ENCODE measurements around the gene C12orf57. TPM values are rescaled to one million over a fixed set of nuclear protein-coding genes. Genes with fewer than 3 reads are reported as not detected.

C12orf57 gene
- total and polyA plus RNA-seq, 2 of the 13 experiments (the other 11 are each of a cell fraction or from before 2014, with no cell fraction given): 84.0 to 287 TPM

DNA sequence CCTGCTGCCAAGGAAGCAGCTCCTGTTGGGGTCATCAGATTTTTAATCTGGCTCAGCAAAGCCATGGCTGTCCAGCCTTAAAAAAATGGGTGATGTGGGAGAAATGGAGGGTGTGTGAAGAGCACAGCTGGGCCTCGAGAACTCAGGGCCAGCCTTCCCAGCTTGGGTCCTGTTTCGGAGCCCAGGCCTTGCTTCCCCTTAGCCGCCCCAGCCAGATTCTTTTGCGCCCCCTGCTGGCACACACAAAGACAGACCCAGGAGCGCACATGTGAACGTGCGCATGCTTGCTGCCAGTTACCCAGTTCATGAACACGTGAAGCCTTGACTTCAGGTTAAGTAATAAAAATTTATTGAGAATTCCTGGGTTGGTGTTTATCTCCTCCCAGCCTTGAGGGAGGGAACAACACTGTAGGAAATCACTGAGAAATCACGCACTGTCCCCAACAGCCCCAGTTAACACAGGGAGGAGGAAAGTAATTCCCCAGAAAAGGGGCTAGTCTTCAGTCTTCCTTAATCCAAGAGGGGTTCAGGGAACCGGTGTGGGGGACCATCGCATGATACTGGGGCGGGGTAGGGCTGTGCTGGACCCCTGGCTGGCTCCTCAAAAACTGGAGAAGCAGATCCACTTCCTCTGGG, 21.3 kb downstream of the C12orf57 start (continued):
- peak; percentile 30; the same call in 1 of the 2 replicates for TF ChIP-seq GABPB1 (CRISPR knock-in tag; IDR thresholded peaks at IDR 0.05)
- no peak for TF ChIP-seq SOX13 (IDR thresholded peaks at IDR 0.05)
- TF ChIP-seq SOX13 (CRISPR knock-in tag; conservative IDR thresholded peaks at IDR 0.05 in 1 of 2, IDR thresholded peaks at IDR 0.05 in 1 of 2): no peak
- no peak for TF ChIP-seq SP140L (CRISPR knock-in tag; IDR thresholded peaks at IDR 0.05; ENCODE audit: borderline replicate concordance)
- TF ChIP-seq MED1 (CRISPR knock-in tag; IDR thresholded peaks at IDR 0.05): peak; percentile 48
- TF ChIP-seq MLLT10 (CRISPR knock-in tag; IDR thresholded peaks at IDR 0.05): no peak
- TF ChIP-seq ZNF777 (CRISPR knock-in tag; IDR thresholded peaks at IDR 0.05): no peak
- 0 out of 2 replicates have a peak, but pooled peaks have one; percentile 17 for TF ChIP-seq RARA (CRISPR knock-in tag; IDR thresholded peaks at IDR 0.05)
- TF ChIP-seq ZNF550 (CRISPR knock-in tag; IDR thresholded peaks at IDR 0.05; ENCODE audit: borderline replicate concordance): no peak
- TF ChIP-seq ZNF558 (CRISPR knock-in tag; IDR thresholded peaks at IDR 0.05; ENCODE audit: borderline replicate concordance): no peak
- no peak for TF ChIP-seq MTERF4 (CRISPR knock-in tag; IDR thresholded peaks at IDR 0.05)
- TF ChIP-seq ZNF274 (CRISPR knock-in tag; IDR thresholded peaks at IDR 0.05): no peak
- TF ChIP-seq, protein P1, sequence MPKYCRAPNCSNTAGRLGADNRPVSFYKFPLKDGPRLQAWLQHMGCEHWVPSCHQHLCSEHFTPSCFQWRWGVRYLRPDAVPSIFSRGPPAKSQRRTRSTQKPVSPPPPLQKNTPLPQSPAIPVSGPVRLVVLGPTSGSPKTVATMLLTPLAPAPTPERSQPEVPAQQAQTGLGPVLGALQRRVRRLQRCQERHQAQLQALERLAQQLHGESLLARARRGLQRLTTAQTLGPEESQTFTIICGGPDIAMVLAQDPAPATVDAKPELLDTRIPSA (CRISPR knock-in tag; IDR thresholded peaks at IDR 0.05; ENCODE audit: borderline replicate concordance): no peak
- TF ChIP-seq ZNF292 (CRISPR knock-in tag; IDR thresholded peaks at IDR 0.05; ENCODE audit: borderline replicate concordance, low read depth): no peak
- no peak for TF ChIP-seq NR2F2 (IDR thresholded peaks at IDR 0.05; ENCODE audit: borderline replicate concordance, low read depth)
- no peak for TF ChIP-seq KLF9 (CRISPR knock-in tag; IDR thresholded peaks at IDR 0.05; ENCODE audit: low read depth)
- TF ChIP-seq ZNF577 (CRISPR knock-in tag; IDR thresholded peaks at IDR 0.05; ENCODE audit: borderline replicate concordance, low read depth): no peak
- no peak for TF ChIP-seq ATF2 (CRISPR knock-in tag; IDR thresholded peaks at IDR 0.05)
- TF ChIP-seq ZSCAN12 (CRISPR knock-in tag; IDR thresholded peaks at IDR 0.05): no peak
- no peak for TF ChIP-seq ATF3 (CRISPR knock-in tag; IDR thresholded peaks at IDR 0.05)
- TF ChIP-seq HOMEZ (CRISPR knock-in tag; IDR thresholded peaks at IDR 0.05; ENCODE audit: low read depth): no peak
- no peak for TF ChIP-seq HNRNPUL1 (IDR thresholded peaks at IDR 0.05; ENCODE audit: low read depth, low read length)
- TF ChIP-seq PHF21A (CRISPR knock-in tag; IDR thresholded peaks at IDR 0.05): no peak
- TF ChIP-seq BCL3 (CRISPR knock-in tag; IDR thresholded peaks at IDR 0.05): no peak
- no peak for TF ChIP-seq CHCHD3 (CRISPR knock-in tag; IDR thresholded peaks at IDR 0.05)
- TF ChIP-seq RFX5 (IDR thresholded peaks at IDR 0.05; ENCODE audit: low read depth, low read length): no peak
